Mucosa of descending colon (tissue), 3 donors: ENCODE data around the gene GREB1. TPM values are rescaled to one million over a fixed set of nuclear protein-coding genes. Genes with fewer than 3 reads are reported as not detected.

Experiments
- ATAC-seq: fragments of 200-7000 bp; cut with Tn5 transposase; one replicate; pipeline ENCODE4 v1.9.1; 2020; ENCODE audit warnings: mild to moderate bottlenecking, moderate library complexity
- DNase-seq, 3 donors: peaks; one replicate each; pipeline ENCODE4 v3.0.0-alpha.2; 2020
- H3K36me3 ChIP-seq: fragments of 200-600 bp; one replicate; pipeline ENCODE4 v1.8.0; 2021; ENCODE audit warnings: low read depth, mild to moderate bottlenecking
- H3K4me1 ChIP-seq: fragments of 200-600 bp; one replicate; pipeline ENCODE4 v1.8.0; 2021; ENCODE audit warnings: low read depth, mild to moderate bottlenecking
- H3K4me3 ChIP-seq: fragments of 200-600 bp; one replicate; pipeline ENCODE4 v1.8.0; 2021; ENCODE audit warnings: mild to moderate bottlenecking
- H3K9me3 ChIP-seq: fragments of 200-600 bp; one replicate; pipeline ENCODE4 v1.8.0; 2021; ENCODE audit warnings: mild to moderate bottlenecking
- intact Hi-C, 2 donors: fragments of 100-400 bp; cut with DNase I in 1 of 2; cut with micrococcal nuclease in 1 of 2; formaldehyde crosslinking; loops; one replicate each; pipeline versions ENCODE4 v1.11.0 to v1.11.1; 2022; cut with DNase I, micrococcal nuclease
- total RNA-seq, 3 donors: library from RNA; stranded (reverse); fragmentation: NEBNext Ultra II Directional in 2 of 3; extraction: Animal tissue kit (Norgen Biotek cat#: 25700) in 2 of 3; gene quantifications; one replicate each; pipeline versions ENCODE4 v1.2.1 to v1.2.4, GENCODE V29; 2021 to 2023
- TF ChIP-seq, protein P1 (sequence below): fragments of 200-600 bp; IDR thresholded peaks from one replicate; pipeline ENCODE4 v1.8.0; 2022; ENCODE audit warnings: antibody characterized with exemption, mild to moderate bottlenecking
- donor health status: DM: no; HTN: no; CAD: no; lungs with moderate emphysema.
- donor health status: DM: no; HTN: no; CAD: no.
- donor health status: DM: no; HTN: yes; CAD: no.

The GREB1 gene
- total RNA-seq, 3 donors from 2014 or later, result 1.4 to 2.5 (median 1.6) TPM

DNA sequence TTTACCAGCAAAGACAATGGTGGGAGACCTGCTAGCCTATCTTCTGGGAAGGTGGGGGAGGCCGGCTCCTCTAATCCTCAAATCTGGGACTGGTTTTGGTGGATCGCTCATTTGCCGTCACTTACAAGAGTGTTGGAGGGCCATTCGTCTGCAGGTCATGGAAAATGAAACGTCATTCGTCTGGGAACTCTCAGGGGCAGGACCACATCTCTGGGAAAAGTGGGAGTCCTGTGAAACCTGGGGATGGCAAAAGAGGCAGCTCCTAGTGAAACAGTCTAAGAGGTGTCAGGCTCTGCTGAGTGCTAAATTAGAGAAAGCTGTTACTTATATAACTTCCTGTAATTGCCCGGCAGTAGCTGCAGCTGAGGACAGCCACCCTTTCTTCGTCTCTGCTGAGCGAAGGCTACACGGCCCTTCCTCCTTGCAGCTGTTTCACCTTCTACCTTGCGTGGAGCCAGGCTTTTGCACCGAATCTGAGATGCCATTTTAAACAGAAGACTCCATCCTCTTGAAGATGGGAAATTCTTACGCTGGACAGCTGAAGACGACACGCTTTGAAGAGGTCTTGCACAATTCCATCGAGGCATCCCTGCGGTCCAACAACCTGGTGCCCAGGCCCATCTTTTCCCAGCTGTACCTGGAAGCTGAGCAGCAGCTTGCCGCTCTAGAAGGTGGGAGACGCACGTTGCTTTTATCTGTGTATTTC lies 22.4 kb downstream of the GREB1 start:
- Histone ChIP-seq H3K36me3 (no peaks in the 10 kb centered on the region), H3K4me1 (no peaks in the 10 kb centered on the region), H3K9me3 (no peaks in the 10 kb centered on the region), H3K4me3 (no peak overlapping the region)
- intact Hi-C loops, result no loop called here
- ATAC-seq (no peak), DNase-seq (no peak)
- TF ChIP-seq, protein P1, sequence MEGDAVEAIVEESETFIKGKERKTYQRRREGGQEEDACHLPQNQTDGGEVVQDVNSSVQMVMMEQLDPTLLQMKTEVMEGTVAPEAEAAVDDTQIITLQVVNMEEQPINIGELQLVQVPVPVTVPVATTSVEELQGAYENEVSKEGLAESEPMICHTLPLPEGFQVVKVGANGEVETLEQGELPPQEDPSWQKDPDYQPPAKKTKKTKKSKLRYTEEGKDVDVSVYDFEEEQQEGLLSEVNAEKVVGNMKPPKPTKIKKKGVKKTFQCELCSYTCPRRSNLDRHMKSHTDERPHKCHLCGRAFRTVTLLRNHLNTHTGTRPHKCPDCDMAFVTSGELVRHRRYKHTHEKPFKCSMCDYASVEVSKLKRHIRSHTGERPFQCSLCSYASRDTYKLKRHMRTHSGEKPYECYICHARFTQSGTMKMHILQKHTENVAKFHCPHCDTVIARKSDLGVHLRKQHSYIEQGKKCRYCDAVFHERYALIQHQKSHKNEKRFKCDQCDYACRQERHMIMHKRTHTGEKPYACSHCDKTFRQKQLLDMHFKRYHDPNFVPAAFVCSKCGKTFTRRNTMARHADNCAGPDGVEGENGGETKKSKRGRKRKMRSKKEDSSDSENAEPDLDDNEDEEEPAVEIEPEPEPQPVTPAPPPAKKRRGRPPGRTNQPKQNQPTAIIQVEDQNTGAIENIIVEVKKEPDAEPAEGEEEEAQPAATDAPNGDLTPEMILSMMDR, result no peak

DNA sequence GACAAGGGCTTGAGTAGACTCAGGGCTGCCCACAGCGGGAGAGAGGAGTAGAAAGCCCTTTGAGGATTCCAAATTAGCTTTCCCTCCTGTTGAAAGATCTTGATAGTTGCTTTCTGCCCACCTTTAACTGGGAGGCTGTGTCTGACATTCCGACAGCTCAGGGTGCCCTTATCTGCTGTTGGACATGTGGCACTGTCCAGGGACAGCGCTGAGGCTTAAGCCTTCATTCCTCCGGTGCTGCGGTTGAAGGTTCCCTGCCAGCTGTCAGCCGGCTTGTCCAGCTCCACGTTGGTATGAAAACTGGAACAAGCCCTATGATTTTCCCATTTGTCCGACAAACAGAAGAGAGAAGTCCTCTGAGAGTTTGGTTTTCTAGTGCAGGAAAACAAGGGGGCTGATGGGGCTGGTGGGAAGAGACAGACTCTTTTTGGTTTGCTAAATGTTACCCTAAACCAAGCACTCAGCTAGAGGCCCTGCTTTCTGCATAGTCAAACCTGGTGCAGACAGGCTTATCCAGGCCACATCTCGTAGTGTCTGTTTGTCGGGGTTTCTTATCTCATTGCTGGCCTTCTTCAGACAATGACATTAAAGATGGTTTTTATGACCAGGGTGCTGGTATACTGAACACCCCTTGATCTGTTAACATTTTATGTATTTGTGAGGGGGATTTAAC lies 24.5 kb downstream of the GREB1 start:
- no peaks in the 10 kb centered on the region for H3K4me1 ChIP-seq
- ATAC-seq (no peak), DNase-seq (no peak)
- H3K36me3 ChIP-seq, result no peaks in the 10 kb centered on the region
- H3K4me3 ChIP-seq, result no peak overlapping the region
- intact Hi-C loops, result no loop called here
- H3K9me3 ChIP-seq, result no peaks in the 10 kb centered on the region
- TF ChIP-seq, protein P1, result no peak

DNA sequence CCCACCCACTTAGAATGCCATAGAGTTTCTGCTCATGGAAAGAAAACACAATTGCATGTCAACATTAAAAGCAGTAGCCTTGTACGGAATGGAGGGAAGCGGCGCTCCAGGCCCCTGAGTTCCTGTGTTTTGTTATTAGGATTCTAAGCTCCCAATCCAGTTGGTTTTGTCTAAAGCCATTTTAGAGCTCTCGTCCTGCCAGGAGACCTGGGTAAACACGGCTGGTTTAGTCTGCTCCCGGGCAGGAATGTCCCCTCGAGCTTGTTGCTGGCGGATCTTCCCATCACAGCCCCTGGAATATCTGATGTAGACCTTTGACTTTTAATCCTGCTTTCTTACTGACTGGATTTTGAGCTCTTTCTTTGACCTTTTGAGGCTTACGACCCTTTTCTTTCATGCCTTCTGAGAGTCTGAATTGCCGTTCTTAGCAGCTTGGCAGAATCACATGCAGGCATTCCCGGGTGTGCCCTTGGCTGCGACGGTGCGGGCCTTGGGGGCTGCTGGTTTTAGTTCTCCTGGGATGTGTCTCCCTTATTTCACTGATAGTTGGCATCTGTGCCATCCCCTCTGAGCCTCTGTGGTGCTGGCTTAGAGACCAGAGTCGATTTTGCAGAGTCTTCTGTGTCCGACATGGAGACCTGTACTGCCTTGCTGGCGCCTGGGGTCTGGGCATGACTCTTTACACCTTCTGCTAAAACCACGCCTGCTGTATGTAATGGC lies 25.4 kb downstream of the GREB1 start:
- intact Hi-C loops, result no loop called here
- Histone ChIP-seq H3K4me3 (no peak overlapping the region), H3K4me1 (no peaks in the 10 kb centered on the region), H3K9me3 (no peaks in the 10 kb centered on the region), H3K36me3 (no peaks in the 10 kb centered on the region)
- ATAC-seq (no peak), DNase-seq (no peak)
- TF ChIP-seq, protein P1, result no peak

DNA sequence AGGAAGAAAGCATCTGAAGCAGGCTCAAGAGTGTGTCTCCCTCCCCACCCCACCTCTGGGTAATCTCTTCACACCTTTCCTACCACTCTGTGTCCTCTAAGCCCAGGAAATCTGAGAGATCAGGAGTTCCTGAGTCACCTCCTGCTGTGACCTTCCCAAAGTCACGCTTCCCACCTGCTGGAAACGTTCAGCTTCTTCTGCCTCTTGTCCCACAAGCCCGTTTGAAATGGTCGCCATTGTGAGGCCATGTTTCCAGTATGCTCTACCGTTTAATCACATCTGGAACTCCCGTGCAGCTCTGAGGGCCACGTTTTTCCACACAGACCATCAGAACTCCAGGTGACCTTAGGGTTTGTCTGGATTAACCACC lies 25.9 kb downstream of the GREB1 start:
- no peaks in the 10 kb centered on the region for H3K36me3 ChIP-seq
- no peak for DNase-seq
- H3K4me3 ChIP-seq, result no peak overlapping the region
- intact Hi-C loops, result no loop called here
- no peaks in the 10 kb centered on the region for H3K9me3 ChIP-seq
- ATAC-seq, result no peak
- H3K4me1 ChIP-seq, result no peaks in the 10 kb centered on the region
- TF ChIP-seq, protein P1, result no peak

DNA sequence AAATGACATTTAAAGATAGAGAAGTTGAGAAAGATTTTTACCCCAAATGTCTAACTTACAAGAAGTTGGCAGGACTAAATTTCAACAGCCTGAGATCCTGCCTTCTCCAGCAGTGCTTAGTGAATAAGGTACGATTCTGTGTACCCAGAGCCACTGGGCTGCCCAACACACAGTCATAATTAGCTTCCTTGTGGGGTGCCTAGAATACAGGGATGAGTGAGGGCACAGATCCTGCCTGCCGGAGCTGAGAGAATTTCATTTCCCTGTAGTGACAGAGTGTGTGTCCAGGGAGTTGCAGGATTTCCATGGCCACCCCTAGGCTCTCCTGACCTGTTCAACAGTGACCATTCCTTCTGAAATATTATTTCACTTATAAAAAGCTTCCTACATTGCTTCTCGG lies 27.0 kb downstream of the GREB1 start:
- Histone ChIP-seq H3K9me3 (no peaks in the 10 kb centered on the region), H3K4me3 (no peak overlapping the region), H3K36me3 (no peaks in the 10 kb centered on the region), H3K4me1 (no peaks in the 10 kb centered on the region)
- no peak for ATAC-seq
- intact Hi-C loops, result no loop called here
- no peak for DNase-seq
- TF ChIP-seq, protein P1, result no peak
